HG02588 (cell line): ENCODE data around the gene NBEA.
A peak's percentile ranks its signal among the peaks of the same experiment; 100 is the strongest.

Source experiments
- ATAC-seq: cut with Tn5 transposase; IDR thresholded peaks from one replicate; pipeline ENCODE4 v1.9.1; 2021; ENCODE audit warnings: mild to moderate bottlenecking, moderate library complexity; ENCODE audit not compliant: unreplicated experiment

NBEA gene

GRCh38 chr13:35720690-35721554 lies 778.9 kb downstream of the NBEA start:
- ATAC-seq = peak; percentile 42
